ENCODE measurements around the gene SPOCD1. TPM values are rescaled to one million over a fixed set of nuclear protein-coding genes. Genes with fewer than 3 reads are reported as not detected.
A peak's percentile ranks its signal among the peaks of the same experiment; 100 is the strongest.

Gene SPOCD1
- total RNA-seq, 1 donor from 2014 or later, result 30.7 TPM

GRCh38 chr1:31848381-31848897 lies 32.6 kb upstream of the SPOCD1 start:
- no peak for DNase-seq (ENCODE audit: low spot score in 2 of 2)
- no peak overlapping the region for H3K27ac ChIP-seq
- intact Hi-C loops (cut with DNase I), result no loop called here
- no peaks in the 10 kb centered on the region for H3K27me3 ChIP-seq
- no peaks in the 10 kb centered on the region for H3K36me3 ChIP-seq
- TF ChIP-seq CTCF (IDR thresholded peaks at IDR 0.05), result no peak
- H3K4me3 ChIP-seq, result no peak overlapping the region
- H3K9me3 ChIP-seq, result no peaks in the 10 kb centered on the region
- H3K4me1 ChIP-seq, result no peaks in the 10 kb centered on the region

- H3K27ac ChIP-seq, result no peak overlapping the region
- H3K36me3 ChIP-seq, result no peaks in the 10 kb centered on the region
- no peak overlapping the region for H3K4me3 ChIP-seq
- H3K9me3 ChIP-seq, result no peaks in the 10 kb centered on the region
- peaks cover 0 to 4% of the 10 kb centered on the region in 2 donors for H3K4me1 ChIP-seq
- intact Hi-C loops (cut with DNase I), result no loop called here
- no peak for DNase-seq (ENCODE audit: low spot score in 2 of 2)
- H3K27me3 ChIP-seq, result no peaks in the 10 kb centered on the region
- no peak for TF ChIP-seq CTCF (IDR thresholded peaks at IDR 0.05)
These were observed 30.7 kb upstream of the SPOCD1 start for GRCh38 chr1:31846484-31846883.

GRCh38 chr1:31843506-31843905 lies 27.7 kb upstream of the SPOCD1 start:
- H3K9me3 ChIP-seq, result no peaks in the 10 kb centered on the region
- H3K36me3 ChIP-seq, result no peaks in the 10 kb centered on the region
- TF ChIP-seq CTCF (IDR thresholded peaks at IDR 0.05), result no peak
- peaks cover 0 to 4% of the 10 kb centered on the region in 2 donors for H3K4me1 ChIP-seq
- intact Hi-C loops (cut with DNase I), result no loop called here
- H3K27ac ChIP-seq, result peak overlapping the region; percentile 6 to 25
- no peaks in the 10 kb centered on the region for H3K27me3 ChIP-seq
- H3K4me3 ChIP-seq, result no peak overlapping the region
- DNase-seq (ENCODE audit: low spot score in 2 of 2), result peak; percentile 10 to 76

GRCh38 chr1:31839662-31840343 lies 24.0 kb upstream of the SPOCD1 start:
- Histone ChIP-seq H3K27ac (no peak overlapping the region), H3K4me3 (no peak overlapping the region), H3K27me3 (no peaks in the 10 kb centered on the region), H3K36me3 (no peaks in the 10 kb centered on the region), H3K4me1 (peaks cover 0 to 4% of the 10 kb centered on the region in 2 donors), H3K9me3 (no peaks in the 10 kb centered on the region)
- intact Hi-C loops (cut with DNase I), result loop anchor here (5.0 kb wide), 1 partner anchor 77 kb away; no protein-coding TSS in a partner anchor
- no peak for TF ChIP-seq CTCF (IDR thresholded peaks at IDR 0.05)
- DNase-seq (ENCODE audit: low spot score in 2 of 2), result no peak

GRCh38 chr1:31837451-31838158 lies 21.8 kb upstream of the SPOCD1 start:
- no peak for TF ChIP-seq CTCF (IDR thresholded peaks at IDR 0.05)
- DNase-seq (ENCODE audit: low spot score in 2 of 2), result no peak
- Histone ChIP-seq H3K4me3 (no peak overlapping the region), H3K36me3 (no peaks in the 10 kb centered on the region), H3K27me3 (no peaks in the 10 kb centered on the region), H3K9me3 (no peaks in the 10 kb centered on the region), H3K4me1 (no peaks in the 10 kb centered on the region), H3K27ac (no peak overlapping the region)
- intact Hi-C loops (cut with DNase I), result loop anchor here (5.0 kb wide), 1 partner anchor 80 kb away; no protein-coding TSS in a partner anchor
